Common myeloid progenitor, CD34-positive (primary cell): ENCODE results near the gene DBN1.

ENCODE experiments used
- CTCF ChIA-PET: fragments of 350-600 bp; sonication (Branson Sonifier 250); formaldehyde crosslinking; loops from one replicate; lab custom pipeline; 2021; ENCODE audit warnings: antibody characterized with exemption; lab: Charles Lee
- POLR2A ChIA-PET: fragments of 350-600 bp; sonication (Branson Sonifier 250); formaldehyde crosslinking; loops from one replicate; lab custom pipeline; 2021; ENCODE audit warnings: antibody characterized with exemption; lab: Charles Lee
- DNase-seq, 3 donors: peaks; one replicate each; pipeline versions ENCODE4 v3.0.0 to v3.0.0-alpha.2; 2013
- H3K27ac ChIP-seq, 2 experiments: 1 replicate in 1 of 2; 2 replicates in 1 of 2; pipeline ENCODE4 v1.7.0; 2013; ENCODE audit warnings: inconsistent platforms in 2 of 2, low read length in 2 of 2, mild to moderate bottlenecking in 2 of 2, low read depth in 1 of 2, moderate library complexity in 1 of 2; ENCODE audit not compliant: severe bottlenecking in 2 of 2, insufficient read depth in 1 of 2, poor library complexity in 1 of 2
- H3K27me3 ChIP-seq, 5 experiments: replicated peaks in 2 of 5; 1 replicate in 3 of 5; 2 replicates in 2 of 5; pipeline versions ENCODE4 v1.6.1 to v1.7.0; 2013; ENCODE audit warnings: low read length in 4 of 5, mild to moderate bottlenecking in 2 of 5, moderate library complexity in 2 of 5, inconsistent platforms in 1 of 5; ENCODE audit not compliant: insufficient read depth in 5 of 5, control insufficient read depth in 4 of 5
- H3K36me3 ChIP-seq, 4 experiments: 1 replicate in 2 of 4; 2 replicates in 2 of 4; pipeline versions ENCODE4 v1.6.1 to v1.7.0; 2013; ENCODE audit warnings: low read length in 3 of 4, control low read depth in 1 of 4, mild to moderate bottlenecking in 1 of 4; ENCODE audit not compliant: control insufficient read depth in 4 of 4, insufficient read depth in 4 of 4
- H3K4me1 ChIP-seq, 4 experiments: 1 replicate in 3 of 4; 2 replicates in 1 of 4; pipeline versions ENCODE4 v1.6.1 to v1.7.1; 2013; ENCODE audit warnings: low read length in 3 of 4, mild to moderate bottlenecking in 3 of 4, control low read depth in 1 of 4, inconsistent platforms in 1 of 4, moderate library complexity in 1 of 4; ENCODE audit not compliant: control insufficient read depth in 4 of 4, insufficient read depth in 4 of 4; ENCODE audit errors: control extremely low read depth in 1 of 4
- H3K4me3 ChIP-seq, 7 experiments: 1 replicate in 4 of 7; 2 replicates in 3 of 7; pipeline versions ENCODE4 v1.5.1 to v1.7.0; 2013; ENCODE audit warnings: mild to moderate bottlenecking in 7 of 7, low read length in 6 of 7, moderate library complexity in 6 of 7, inconsistent platforms in 2 of 7, low read depth in 2 of 7, control low read depth in 1 of 7; ENCODE audit not compliant: insufficient read depth in 4 of 7, control insufficient read depth in 1 of 7; ENCODE audit errors: extremely low read depth in 1 of 7
- H3K9me3 ChIP-seq, 5 experiments: 1 replicate in 4 of 5; 2 replicates in 1 of 5; pipeline versions ENCODE4 v1.6.1 to v1.7.1; 2013; ENCODE audit warnings: low read length in 4 of 5, mild to moderate bottlenecking in 2 of 5, inconsistent platforms in 1 of 5, low read depth in 1 of 5, moderate library complexity in 1 of 5; ENCODE audit not compliant: control insufficient read depth in 4 of 5, insufficient read depth in 2 of 5; ENCODE audit errors: control extremely low read depth in 1 of 5
- WGBS: methylation state at CpG from one replicate; pipeline ENCODE4 v1.1.5; 2013; ENCODE audit not compliant: insufficient coverage; 5-methylcytosine and 5-hydroxymethylcytosine counted together

DBN1 gene

GRCh38 chr5:177500685-177501522 is 27.5 kb upstream of the DBN1 start:
- Histone ChIP-seq H3K27me3 (peaks cover 0 to 5% (median 0%) of the 10 kb centered on the region in 5 experiments), H3K9me3 (no peaks in the 10 kb centered on the region), H3K36me3 (peaks cover 0 to 35% (median 27%) of the 10 kb centered on the region in 4 experiments), H3K4me3 (no peak overlapping the region), H3K27ac (no peak overlapping the region), H3K4me1 (peaks cover 0 to 33% (median 28%) of the 10 kb centered on the region in 4 experiments)
- WGBS, result 30% methylated on average over 9 of the region's 10 CpGs
- ChIA-PET CTCF (interaction anchor here (0.7 to 18.3 kb wide), 23 partner anchors 5 to 193 kb away, joined by 3 to 206 read pairs (median 6); partner anchors contain the start of genes DDX41, DOK3, FAM193B and PDLIM7), POLR2A (interaction anchor here (0.6 kb wide), 1 partner anchor 45 kb away, joined by 4 read pairs; no protein-coding TSS in a partner anchor)
- peak; percentile 74 to 80 (median 75) for DNase-seq

- ChIA-PET CTCF (interaction anchor here (1.0 to 18.3 kb wide), 10 partner anchors 6 to 190 kb away, joined by 4 to 206 read pairs (median 40); partner anchors contain the start of genes DOK3 and PDLIM7), POLR2A (no interaction called here)
- no peak for DNase-seq
- Histone ChIP-seq H3K4me1 (peaks cover 2 to 44% (median 39%) of the 10 kb centered on the region in 4 experiments), H3K27ac (no peak overlapping the region), H3K27me3 (peaks cover 0 to 5% (median 0%) of the 10 kb centered on the region in 5 experiments), H3K9me3 (no peaks in the 10 kb centered on the region), H3K36me3 (peaks cover 0 to 28% (median 21%) of the 10 kb centered on the region in 4 experiments), H3K4me3 (no peak overlapping the region)
- 73% methylated on average over 6 of the region's 6 CpGs for WGBS
Measured at GRCh38 chr5:177499842-177500241, 26.4 kb upstream of the DBN1 start.

- H3K4me3 ChIP-seq, result peak overlapping the region; percentile 15 to 78 (median 69)
- WGBS, result 22% methylated on average over 35 of the region's 48 CpGs
- CTCF ChIA-PET, result interaction anchor here (0.7 to 18.3 kb wide), 13 partner anchors 8 to 115 kb away, joined by 3 to 206 read pairs (median 3); partner anchors contain the start of genes DOK3 and TMED9
- peaks cover 0 to 11% (median 8%) of the 10 kb centered on the region in 4 experiments for H3K36me3 ChIP-seq
- peaks cover 2 to 60% (median 50%) of the 10 kb centered on the region in 4 experiments for H3K4me1 ChIP-seq
- H3K27ac ChIP-seq, result no peak overlapping the region
- H3K9me3 ChIP-seq, result no peaks in the 10 kb centered on the region
- H3K27me3 ChIP-seq, result peaks cover 0 to 5% (median 0%) of the 10 kb centered on the region in 5 experiments
- DNase-seq, result no peak
- POLR2A ChIA-PET, result interaction anchor here (0.7 to 2.3 kb wide), 6 partner anchors 10 to 53 kb away, joined by 3 to 12 read pairs (median 5); no protein-coding TSS in a partner anchor
Measured at GRCh38 chr5:177498013-177498787, 24.8 kb upstream of the DBN1 start.

GRCh38 chr5:177497292-177498012 is 24.0 kb upstream of the DBN1 start, which contains the start of gene PDLIM7:
Gene PDLIM7, minus strand, starts transcription at chr5:177497604. Its CDS starts 1,092 bp downstream, at chr5:177496512.
- H3K4me1 ChIP-seq, result peaks cover 2 to 63% (median 50%) of the 10 kb centered on the region in 4 experiments
- H3K9me3 ChIP-seq, result no peaks in the 10 kb centered on the region
- peaks cover 0 to 5% (median 0%) of the 10 kb centered on the region in 5 experiments for H3K27me3 ChIP-seq
- peak within 1 kb of the TSS in 1 of 2 experiments; percentile 66 for H3K27ac ChIP-seq
- peak within 1 kb of the TSS; percentile 39 to 78 (median 69) for H3K4me3 ChIP-seq
- ChIA-PET CTCF (interaction anchor here (0.6 to 18.3 kb wide), 13 partner anchors 8 to 188 kb away, joined by 3 to 206 read pairs (median 3); partner anchors contain the start of gene DOK3), POLR2A (interaction anchor here (0.6 to 2.3 kb wide), 8 partner anchors 10 to 53 kb away, joined by 3 to 12 read pairs (median 4); no protein-coding TSS in a partner anchor)
- peaks cover 0 to 6% (median 1%) of the 10 kb centered on the region in 4 experiments for H3K36me3 ChIP-seq
- peak; percentile 92 to 96 (median 95) for DNase-seq
- WGBS, result 0% methylated on average over 61 of the region's 73 CpGs

- ChIA-PET POLR2A (interaction anchor here (0.6 to 2.3 kb wide), 6 partner anchors 11 to 52 kb away, joined by 3 to 12 read pairs (median 6); no protein-coding TSS in a partner anchor), CTCF (interaction anchor here (0.6 to 18.3 kb wide), 11 partner anchors 8 to 187 kb away, joined by 3 to 206 read pairs (median 4); partner anchors contain the start of gene DOK3)
- Histone ChIP-seq H3K36me3 (peaks cover 0 to 8% (median 3%) of the 10 kb centered on the region in 4 experiments), H3K9me3 (no peaks in the 10 kb centered on the region), H3K27ac (peak overlapping the region in 1 of 2 experiments; percentile 66), H3K4me1 (peaks cover 2 to 63% (median 50%) of the 10 kb centered on the region in 4 experiments), H3K4me3 (peak overlapping the region; percentile 39 to 78 (median 69)), H3K27me3 (peaks cover 0 to 5% (median 0%) of the 10 kb centered on the region in 5 experiments)
- DNase-seq, result no peak
- 2% methylated on average over 11 of the region's 29 CpGs for WGBS
Measured at GRCh38 chr5:177496727-177497291, 23.4 kb upstream of the DBN1 start.
